C4-2B (cell line): ENCODE measurements around the gene CAPN12.

Source experiments
- H3K27ac ChIP-seq: fragments of 450-650 bp; 2 replicates; pipeline ENCODE4 v1.5.1; 2017
- ZFX ChIP-seq: fragments of 450-650 bp; IDR thresholded peaks from 2 replicates; pipeline ENCODE4 v1.6.1; 2017
- TF ChIP-seq, protein P1 (sequence below): fragments of 450-650 bp; conservative IDR thresholded peaks from 2 replicates; pipeline ENCODE4 v1.5.1; 2017; ENCODE audit warnings: mild to moderate bottlenecking

CAPN12 gene

DNA sequence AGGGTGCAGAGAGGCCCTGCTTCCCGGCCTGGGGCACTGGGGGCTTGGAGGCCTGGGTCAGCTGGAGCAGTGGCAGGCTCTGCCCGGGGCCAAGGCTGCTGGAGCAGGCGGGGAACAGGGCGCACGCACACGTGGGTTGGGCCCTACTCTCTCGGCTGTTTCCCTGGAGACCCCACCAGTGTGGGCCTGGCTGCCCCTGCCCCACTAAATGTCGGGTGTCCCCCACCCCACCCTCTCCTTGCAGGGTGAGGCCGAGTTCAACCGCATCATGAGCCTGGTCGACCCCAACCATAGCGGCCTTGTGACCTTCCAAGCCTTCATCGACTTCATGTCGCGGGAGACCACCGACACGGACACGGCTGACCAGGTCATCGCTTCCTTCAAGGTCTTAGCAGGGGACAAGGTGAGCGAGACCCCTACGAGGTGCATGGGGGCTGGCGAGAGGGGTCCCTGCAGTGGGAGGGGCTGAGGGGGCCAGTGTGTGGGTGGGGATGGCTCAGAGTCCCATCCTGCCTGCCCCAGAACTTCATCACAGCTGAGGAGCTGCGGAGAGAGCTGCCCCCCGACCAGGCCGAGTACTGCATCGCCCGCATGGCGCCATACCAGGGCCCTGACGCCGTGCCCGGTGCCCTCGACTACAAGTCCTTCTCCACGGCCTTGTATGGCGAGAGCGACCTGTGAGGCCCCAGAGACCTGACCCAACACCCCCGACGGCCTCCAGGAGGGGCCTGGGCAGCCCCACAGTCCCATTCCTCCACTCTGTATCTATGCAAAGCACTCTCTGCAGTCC is 15.3 kb downstream of the CAPN12 start:
- TF ChIP-seq, protein P1, sequence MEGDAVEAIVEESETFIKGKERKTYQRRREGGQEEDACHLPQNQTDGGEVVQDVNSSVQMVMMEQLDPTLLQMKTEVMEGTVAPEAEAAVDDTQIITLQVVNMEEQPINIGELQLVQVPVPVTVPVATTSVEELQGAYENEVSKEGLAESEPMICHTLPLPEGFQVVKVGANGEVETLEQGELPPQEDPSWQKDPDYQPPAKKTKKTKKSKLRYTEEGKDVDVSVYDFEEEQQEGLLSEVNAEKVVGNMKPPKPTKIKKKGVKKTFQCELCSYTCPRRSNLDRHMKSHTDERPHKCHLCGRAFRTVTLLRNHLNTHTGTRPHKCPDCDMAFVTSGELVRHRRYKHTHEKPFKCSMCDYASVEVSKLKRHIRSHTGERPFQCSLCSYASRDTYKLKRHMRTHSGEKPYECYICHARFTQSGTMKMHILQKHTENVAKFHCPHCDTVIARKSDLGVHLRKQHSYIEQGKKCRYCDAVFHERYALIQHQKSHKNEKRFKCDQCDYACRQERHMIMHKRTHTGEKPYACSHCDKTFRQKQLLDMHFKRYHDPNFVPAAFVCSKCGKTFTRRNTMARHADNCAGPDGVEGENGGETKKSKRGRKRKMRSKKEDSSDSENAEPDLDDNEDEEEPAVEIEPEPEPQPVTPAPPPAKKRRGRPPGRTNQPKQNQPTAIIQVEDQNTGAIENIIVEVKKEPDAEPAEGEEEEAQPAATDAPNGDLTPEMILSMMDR, result no peak
- H3K27ac ChIP-seq, result no peak overlapping the region

DNA sequence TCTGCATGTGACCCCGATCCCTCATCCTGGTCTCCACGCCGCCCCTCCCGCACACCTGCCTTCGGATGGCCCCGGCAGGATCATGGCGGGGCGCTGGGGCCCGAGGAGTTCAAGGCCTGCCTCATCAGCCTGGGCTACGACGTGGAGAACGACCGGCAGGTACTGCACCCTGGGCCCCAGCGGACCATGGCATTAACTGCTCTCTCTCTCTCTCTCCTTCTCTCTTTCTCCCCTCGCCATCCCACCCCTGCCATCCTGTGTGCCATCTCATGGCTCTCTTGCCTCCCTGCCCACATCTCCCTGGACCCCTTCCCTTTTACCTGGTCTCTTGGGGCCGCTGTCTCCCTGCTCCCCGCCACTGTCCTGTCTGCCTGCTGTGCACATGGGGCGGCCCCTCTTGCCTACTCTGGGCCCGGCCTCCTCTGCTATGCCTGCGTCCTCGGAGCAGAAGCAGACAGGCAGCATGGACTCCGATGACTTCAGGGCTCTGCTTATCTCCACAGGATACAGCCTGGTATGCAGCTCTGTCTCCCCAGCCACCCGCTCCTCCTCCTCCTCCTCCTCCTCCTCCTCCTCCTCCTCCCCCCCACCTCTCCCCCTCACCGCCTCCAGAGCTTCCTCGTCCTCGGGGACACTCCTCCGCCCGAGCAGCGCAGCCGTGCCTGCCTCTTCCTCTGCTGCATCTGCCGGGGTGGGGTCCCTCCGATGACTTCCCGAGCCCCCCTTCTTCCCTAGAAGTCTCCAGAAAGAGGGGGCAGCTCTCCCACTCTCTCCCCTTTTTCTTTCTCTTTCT is 16.2 kb downstream of the CAPN12 start:
- H3K27ac ChIP-seq, result no peak overlapping the region
- TF ChIP-seq ZFX, result no peak
- TF ChIP-seq, protein P1, result no peak

- TF ChIP-seq, protein P1, result no peak
- no peak for TF ChIP-seq ZFX
- no peak overlapping the region for H3K27ac ChIP-seq
Measured at GRCh38 chr19:38727306-38727867, 16.9 kb downstream of the CAPN12 start.

- TF ChIP-seq ZFX, result no peak
- TF ChIP-seq, protein P1, result no peak
- H3K27ac ChIP-seq, result no peak overlapping the region
Measured at GRCh38 chr19:38726761-38727301, 17.4 kb downstream of the CAPN12 start.

- no peak for TF ChIP-seq ZFX
- TF ChIP-seq, protein P1, result no peak
- no peak overlapping the region for H3K27ac ChIP-seq
Measured at GRCh38 chr19:38726284-38726673, 18.0 kb downstream of the CAPN12 start.

GRCh38 chr19:38725469-38726283 is 18.6 kb downstream of the CAPN12 start:
- no peak for TF ChIP-seq ZFX
- TF ChIP-seq, protein P1, result no peak
- H3K27ac ChIP-seq, result no peak overlapping the region
